Measurements from ENCODE around the gene RABEP2. TPM values are rescaled to one million over a fixed set of nuclear protein-coding genes. Genes with fewer than 3 reads are reported as not detected.

The RABEP2 gene
- total RNA-seq, 2 experiments from 2014 or later: 84.8 to 87.2 TPM

- H3K36me3 ChIP-seq (ENCODE audit: insufficient read depth, low read length): peaks cover 55% of the 10 kb centered on the region
- POLR2A ChIA-PET: no interaction called here
- no TSS peak for BruUV-seq (replicated peaks)
Observed at GRCh38 chr16:28964496-28964895, 39.5 kb upstream of the RABEP2 start.

DNA sequence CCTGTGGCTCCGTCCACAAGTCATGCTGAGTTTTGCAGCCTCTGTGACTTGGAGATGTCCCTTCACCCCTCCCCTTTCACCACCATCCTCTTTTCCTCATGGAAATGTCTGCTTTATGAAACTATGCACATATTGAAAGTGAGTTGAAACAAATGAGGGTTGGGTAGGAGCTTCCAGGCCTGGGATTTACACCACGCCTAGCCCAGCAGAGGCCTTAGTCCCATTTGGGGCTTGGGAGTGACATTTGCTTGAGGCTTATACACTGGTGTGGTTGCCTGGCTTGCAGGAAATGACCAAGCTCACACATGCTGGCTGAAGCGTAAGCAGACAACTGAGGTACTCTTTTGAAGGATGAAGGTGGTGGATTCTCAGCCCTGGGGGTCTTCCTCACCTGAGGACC, 39.0 kb upstream of the RABEP2 start:
- no peak overlapping the region for H3K4me3 ChIP-seq (ENCODE audit: low read depth, low read length, poor library complexity, severe bottlenecking)
- H3K36me3 ChIP-seq (ENCODE audit: insufficient read depth, low read length): peaks cover 59% of the 10 kb centered on the region
- H3K9me3 ChIP-seq (ENCODE audit: low read length): no peaks in the 10 kb centered on the region
- H3K4me1 ChIP-seq (ENCODE audit: insufficient read depth, low read length, poor library complexity, severe bottlenecking): no peaks in the 10 kb centered on the region
- no peak overlapping the region for H3K4me2 ChIP-seq (ENCODE audit: low read length)
- TF ChIP-seq CTCF (conservative IDR thresholded peaks at IDR 0.05; ENCODE audit: low read length) (no peak), EZH2phosphoT487 (IDR thresholded peaks at IDR 0.05; ENCODE audit: borderline replicate concordance, low read depth, low read length) (no peak)
- no peaks in the 10 kb centered on the region; the same call in 1 of the 2 replicates for H4K20me1 ChIP-seq (ENCODE audit: insufficient read depth, low read length)
- POLR2A ChIA-PET: no interaction called here
- no peak for DNase-seq (ENCODE audit: low spot score)
- H2AFZ ChIP-seq (ENCODE audit: low read length): no peak overlapping the region
- no peak overlapping the region for H3K27ac ChIP-seq (ENCODE audit: low read depth, low read length, poor library complexity, severe bottlenecking)
- no peaks in the 10 kb centered on the region for H3K79me2 ChIP-seq (ENCODE audit: insufficient read depth, low read depth, low read length)
- CTCF ChIA-PET (ENCODE audit: unreplicated experiment): no interaction called here
- intact Hi-C loops (cut with micrococcal nuclease; ENCODE audit: unreplicated experiment): no loop called here
- BruUV-seq (replicated peaks): TSS peak; percentile 59
- H3K9me2 ChIP-seq (ENCODE audit: insufficient read depth, low read length): no peaks in the 10 kb centered on the region

More at GRCh38 chr16:28964496-28964895, 39.5 kb upstream of the RABEP2 start:
- intact Hi-C loops (cut with micrococcal nuclease; ENCODE audit: unreplicated experiment): no loop called here
- Histone ChIP-seq H3K4me1 (ENCODE audit: insufficient read depth, low read length, poor library complexity, severe bottlenecking) (no peaks in the 10 kb centered on the region), H3K27ac (ENCODE audit: low read depth, low read length, poor library complexity, severe bottlenecking) (no peak overlapping the region), H3K79me2 (ENCODE audit: insufficient read depth, low read depth, low read length) (no peaks in the 10 kb centered on the region), H3K4me2 (ENCODE audit: low read length) (no peak overlapping the region), H3K9me3 (ENCODE audit: low read length) (no peaks in the 10 kb centered on the region), H3K4me3 (ENCODE audit: low read depth, low read length, poor library complexity, severe bottlenecking) (no peak overlapping the region), H2AFZ (ENCODE audit: low read length) (no peak overlapping the region), H4K20me1 (ENCODE audit: insufficient read depth, low read length) (no peaks in the 10 kb centered on the region; the same call in 1 of the 2 replicates), H3K9me2 (ENCODE audit: insufficient read depth, low read length) (no peaks in the 10 kb centered on the region)
- CTCF ChIA-PET (ENCODE audit: unreplicated experiment): no interaction called here
- TF ChIP-seq CTCF (conservative IDR thresholded peaks at IDR 0.05; ENCODE audit: low read length): no peak
- no peak for TF ChIP-seq EZH2phosphoT487 (IDR thresholded peaks at IDR 0.05; ENCODE audit: borderline replicate concordance, low read depth, low read length)
- no peak for DNase-seq (ENCODE audit: low spot score)

DNA sequence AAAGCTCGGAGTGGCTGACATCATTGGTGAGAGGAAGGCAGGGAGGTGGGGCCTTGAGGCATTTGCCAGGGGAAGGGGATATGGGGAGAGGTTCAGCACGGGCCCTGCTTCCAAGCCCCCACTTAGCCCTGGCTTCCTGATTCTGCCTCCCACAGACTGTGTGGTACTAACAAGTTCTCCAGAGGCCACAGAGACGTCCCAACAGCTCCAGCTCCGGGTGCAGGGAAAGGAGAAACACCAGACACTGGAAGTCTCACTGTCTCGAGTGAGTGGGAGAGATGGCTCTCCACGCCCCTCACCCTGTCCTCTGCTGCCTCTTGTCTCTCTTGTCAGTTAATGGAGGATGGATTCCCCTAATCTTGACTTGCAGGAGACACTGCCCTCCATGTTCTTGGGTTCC, 33.8 kb upstream of the RABEP2 start:
- H3K9me2 ChIP-seq (ENCODE audit: insufficient read depth, low read length): no peaks in the 10 kb centered on the region
- no TSS peak for BruUV-seq (replicated peaks)
- H3K4me2 ChIP-seq (ENCODE audit: low read length): no peak overlapping the region
- TF ChIP-seq CTCF (conservative IDR thresholded peaks at IDR 0.05; ENCODE audit: low read length) (no peak), EZH2phosphoT487 (IDR thresholded peaks at IDR 0.05; ENCODE audit: borderline replicate concordance, low read depth, low read length) (no peak)
- H3K79me2 ChIP-seq (ENCODE audit: insufficient read depth, low read depth, low read length): no peaks in the 10 kb centered on the region
- H4K20me1 ChIP-seq (ENCODE audit: insufficient read depth, low read length): no peaks in the 10 kb centered on the region
- no peak overlapping the region for H3K4me3 ChIP-seq (ENCODE audit: low read depth, low read length, poor library complexity, severe bottlenecking)
- ChIA-PET CTCF (ENCODE audit: unreplicated experiment) (interaction anchor here (0.9 kb wide), 1 partner anchor 16 kb away, joined by 5 read pairs; the partner anchor contains the start of gene SPNS1), POLR2A (no interaction called here)
- intact Hi-C loops (cut with micrococcal nuclease; ENCODE audit: unreplicated experiment): no loop called here
- no peak overlapping the region for H3K27ac ChIP-seq (ENCODE audit: low read depth, low read length, poor library complexity, severe bottlenecking)
- H3K36me3 ChIP-seq (ENCODE audit: insufficient read depth, low read length): peaks cover 94% of the 10 kb centered on the region
- no peaks in the 10 kb centered on the region for H3K4me1 ChIP-seq (ENCODE audit: insufficient read depth, low read length, poor library complexity, severe bottlenecking)
- DNase-seq (ENCODE audit: low spot score): no peak
- H2AFZ ChIP-seq (ENCODE audit: low read length): no peak overlapping the region
- no peaks in the 10 kb centered on the region for H3K9me3 ChIP-seq (ENCODE audit: low read length)

Measured in OCI-LY7 (cell line).